Right kidney (tissue), 9 donors: ENCODE data around the gene KRT12.

Experiments
- DNase-seq: peaks from one replicate; pipeline ENCODE4 v3.0.0-alpha.2; 2016
- long read RNA-seq, 8 donors: transcript quantifications; one replicate each; lab custom pipeline, GENCODE V29; 2026

KRT12 gene
- long read RNA-seq, donor 1, result 0 reads
- long read RNA-seq, donor 2, result 0 reads
- long read RNA-seq, donor 3, result 0 reads
- long read RNA-seq, donor 4, result 0 reads
- long read RNA-seq, donor 5, result 0 reads
- long read RNA-seq, donor 6, result 0 reads
- long read RNA-seq, donor 7, result 0 reads
- long read RNA-seq, donor 8, result 0 reads

GRCh38 chr17:40866838-40867237 lies at the start of gene KRT12:
Gene KRT12, minus strand, starts transcription at chr17:40867223. Its CDS starts 37 bp downstream, at chr17:40867186.
- no peak for DNase-seq

- no peak for DNase-seq
Measured at GRCh38 chr17:40916366-40916765, 49.3 kb upstream of the KRT12 start.

GRCh38 chr17:40915721-40916256 lies 48.8 kb upstream of the KRT12 start:
- no peak for DNase-seq

- DNase-seq, result no peak
Measured at GRCh38 chr17:40915199-40915661, 48.2 kb upstream of the KRT12 start.

- DNase-seq, result no peak
Measured at GRCh38 chr17:40914075-40914855, 47.2 kb upstream of the KRT12 start.

GRCh38 chr17:40912486-40913210 lies 45.6 kb upstream of the KRT12 start:
- no peak for DNase-seq

- no peak for DNase-seq
Measured at GRCh38 chr17:40910441-40910841, 43.4 kb upstream of the KRT12 start.

GRCh38 chr17:40909755-40910154 lies 42.7 kb upstream of the KRT12 start:
- no peak for DNase-seq

- DNase-seq, result peak; percentile 23
Measured at GRCh38 chr17:40909351-40909750, 42.3 kb upstream of the KRT12 start.

- no peak for DNase-seq
Measured at GRCh38 chr17:40906613-40907012, 39.6 kb upstream of the KRT12 start.

GRCh38 chr17:40905370-40905769 lies 38.3 kb upstream of the KRT12 start:
- DNase-seq, result no peak

- peak; percentile 29 for DNase-seq
Measured at GRCh38 chr17:40903129-40903847, 36.3 kb upstream of the KRT12 start.

GRCh38 chr17:40902498-40902897 lies 35.5 kb upstream of the KRT12 start:
- no peak for DNase-seq

GRCh38 chr17:40901981-40902474 lies 35.0 kb upstream of the KRT12 start:
- no peak for DNase-seq

GRCh38 chr17:40900809-40901356 lies 33.9 kb upstream of the KRT12 start:
- DNase-seq, result no peak

GRCh38 chr17:40896916-40897455 lies 30.0 kb upstream of the KRT12 start:
- no peak for DNase-seq

- DNase-seq, result no peak
Measured at GRCh38 chr17:40895106-40895730, 28.2 kb upstream of the KRT12 start.

GRCh38 chr17:40888196-40888720 lies 21.2 kb upstream of the KRT12 start:
- no peak for DNase-seq

- DNase-seq, result no peak
Measured at GRCh38 chr17:40886090-40886489, 19.1 kb upstream of the KRT12 start.

- no peak for DNase-seq
Measured at GRCh38 chr17:40884708-40885512, 17.9 kb upstream of the KRT12 start, which contains the start of gene KRT20. Gene KRT20, minus strand, starts transcription at chr17:40885242. Its CDS starts 57 bp downstream, at chr17:40885185.
